Fibroblast of the aortic adventitia (primary cell): ENCODE data around the gene EEF1AKMT4. TPM values are rescaled to one million over a fixed set of nuclear protein-coding genes. Genes with fewer than 3 reads are reported as not detected.

Experiments
- DNase-seq: peaks from one replicate; pipeline ENCODE4 v3.0.0-alpha.2; 2010; ENCODE audit warnings: low read depth
- H3K4me3 ChIP-seq: 2 replicates; pipeline ENCODE4 v1.5.1; 2011; ENCODE audit warnings: low read depth, mild to moderate bottlenecking, control low read depth, low read length, moderate library complexity
- total RNA-seq: library from RNA; depleted of rRNA; stranded (reverse); fragments of >200 nt; gene quantifications from 2 replicates; pipeline ENCODE4 v1.2.3, GENCODE V29; 2012; ENCODE audit warnings: low replicate concordance
- TF ChIP-seq, protein P1 (sequence below): IDR thresholded peaks from 2 replicates; pipeline ENCODE4 v1.5.1; 2011; ENCODE audit warnings: mild to moderate bottlenecking, low read length, control low read depth, inconsistent platforms; ENCODE audit not compliant: insufficient read depth

EEF1AKMT4 gene
- total RNA-seq, 1 donor: 2.5 TPM

GRCh38 chr3:184235381-184236032, 14.0 kb upstream of the EEF1AKMT4 start:
- DNase-seq: no peak
- H3K4me3 ChIP-seq: no peak overlapping the region
- TF ChIP-seq, protein P1, sequence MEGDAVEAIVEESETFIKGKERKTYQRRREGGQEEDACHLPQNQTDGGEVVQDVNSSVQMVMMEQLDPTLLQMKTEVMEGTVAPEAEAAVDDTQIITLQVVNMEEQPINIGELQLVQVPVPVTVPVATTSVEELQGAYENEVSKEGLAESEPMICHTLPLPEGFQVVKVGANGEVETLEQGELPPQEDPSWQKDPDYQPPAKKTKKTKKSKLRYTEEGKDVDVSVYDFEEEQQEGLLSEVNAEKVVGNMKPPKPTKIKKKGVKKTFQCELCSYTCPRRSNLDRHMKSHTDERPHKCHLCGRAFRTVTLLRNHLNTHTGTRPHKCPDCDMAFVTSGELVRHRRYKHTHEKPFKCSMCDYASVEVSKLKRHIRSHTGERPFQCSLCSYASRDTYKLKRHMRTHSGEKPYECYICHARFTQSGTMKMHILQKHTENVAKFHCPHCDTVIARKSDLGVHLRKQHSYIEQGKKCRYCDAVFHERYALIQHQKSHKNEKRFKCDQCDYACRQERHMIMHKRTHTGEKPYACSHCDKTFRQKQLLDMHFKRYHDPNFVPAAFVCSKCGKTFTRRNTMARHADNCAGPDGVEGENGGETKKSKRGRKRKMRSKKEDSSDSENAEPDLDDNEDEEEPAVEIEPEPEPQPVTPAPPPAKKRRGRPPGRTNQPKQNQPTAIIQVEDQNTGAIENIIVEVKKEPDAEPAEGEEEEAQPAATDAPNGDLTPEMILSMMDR: no peak

- no peak for DNase-seq
- no peak overlapping the region for H3K4me3 ChIP-seq
- TF ChIP-seq, protein P1: no peak
Observed at GRCh38 chr3:184236033-184236410, 13.4 kb upstream of the EEF1AKMT4 start.

- TF ChIP-seq, protein P1: no peak
- DNase-seq: no peak
- no peak overlapping the region for H3K4me3 ChIP-seq
Observed at GRCh38 chr3:184236636-184237035, 12.8 kb upstream of the EEF1AKMT4 start.

DNA sequence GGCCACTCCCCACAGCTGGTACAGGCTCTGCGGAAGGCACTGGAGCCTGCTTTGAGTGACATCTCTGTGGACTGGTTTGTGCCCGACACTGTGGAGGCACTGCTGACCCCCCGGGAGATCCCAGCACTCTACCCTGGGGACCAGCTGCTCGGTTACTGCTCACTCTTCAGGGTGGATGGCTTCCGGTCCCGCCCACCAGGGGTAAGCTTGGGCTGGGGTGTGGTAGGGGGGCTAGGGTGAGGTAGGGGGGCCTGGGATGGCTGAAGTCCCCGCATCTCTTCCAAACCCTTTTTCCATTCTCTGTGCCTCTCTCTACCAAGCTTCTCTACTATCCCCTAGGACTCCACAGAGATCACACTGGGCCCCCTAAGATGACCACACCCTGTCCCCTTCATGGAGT, 12.3 kb upstream of the EEF1AKMT4 start:
- H3K4me3 ChIP-seq: no peak overlapping the region
- no peak for DNase-seq
- TF ChIP-seq, protein P1: no peak

- no peak overlapping the region for H3K4me3 ChIP-seq
- DNase-seq: no peak
- TF ChIP-seq, protein P1: no peak
Observed at GRCh38 chr3:184237807-184238206, 11.7 kb upstream of the EEF1AKMT4 start.

DNA sequence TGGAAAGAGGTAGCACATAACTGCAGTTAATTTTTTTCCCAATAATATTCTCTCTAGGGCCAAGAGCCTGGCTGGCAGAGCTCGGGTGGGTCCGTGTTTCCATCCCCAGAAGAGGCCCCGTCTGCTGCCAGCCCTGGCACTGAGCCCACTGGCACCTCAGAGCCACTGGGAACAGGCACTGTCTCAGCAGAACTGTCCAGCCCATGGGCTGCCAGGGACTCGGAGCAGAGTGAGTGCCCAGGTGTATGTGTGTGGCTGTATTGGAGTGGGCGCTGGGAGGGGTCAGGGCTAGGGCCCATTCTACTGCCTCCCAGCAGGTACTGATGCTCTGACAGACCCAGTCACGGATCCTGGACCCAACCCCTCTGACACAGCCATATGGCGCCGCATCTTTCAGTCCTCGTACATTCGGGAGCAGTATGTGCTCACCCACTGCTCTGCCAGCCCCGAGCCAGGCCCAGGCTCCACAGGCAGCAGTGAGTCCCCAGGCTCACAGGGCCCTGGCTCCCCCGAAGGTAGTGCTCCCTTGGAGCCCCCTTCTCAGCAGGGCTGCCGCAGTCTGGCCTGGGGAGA, 11.1 kb upstream of the EEF1AKMT4 start:
- H3K4me3 ChIP-seq: no peak overlapping the region
- DNase-seq: no peak
- TF ChIP-seq, protein P1: no peak

DNA sequence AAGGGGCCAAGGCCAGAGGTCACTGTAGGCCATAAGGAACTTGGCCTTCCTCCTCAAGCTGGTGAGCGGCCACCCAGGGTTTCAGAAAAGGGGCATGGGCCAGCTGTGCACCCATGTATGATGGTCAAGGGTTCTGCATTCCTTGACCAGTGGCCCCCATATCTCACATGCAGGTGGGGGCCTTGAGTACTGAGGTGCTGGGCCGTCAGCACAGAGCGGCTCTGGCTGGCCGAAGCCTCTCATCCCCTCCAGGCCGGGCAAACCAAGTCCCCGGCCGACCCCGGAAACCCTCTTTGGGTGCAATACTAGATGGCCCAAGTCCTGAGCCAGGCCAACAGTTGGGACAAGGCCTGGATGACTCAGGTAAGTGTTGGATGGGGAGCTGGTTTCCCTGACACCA, 10.3 kb upstream of the EEF1AKMT4 start:
- TF ChIP-seq, protein P1: no peak
- DNase-seq: no peak
- H3K4me3 ChIP-seq: no peak overlapping the region
